GM12873 (cell line): ENCODE results near the gene NPFFR2.

Source experiments
- TF ChIP-seq, protein P1 (sequence below): IDR thresholded peaks from 2 replicates; pipeline ENCODE4 v1.5.1; 2012; ENCODE audit warnings: low read depth, mild to moderate bottlenecking, moderate library complexity, low read length, control low read depth; ENCODE audit not compliant: insufficient read depth; ENCODE audit errors: missing control alignments

NPFFR2 gene

DNA sequence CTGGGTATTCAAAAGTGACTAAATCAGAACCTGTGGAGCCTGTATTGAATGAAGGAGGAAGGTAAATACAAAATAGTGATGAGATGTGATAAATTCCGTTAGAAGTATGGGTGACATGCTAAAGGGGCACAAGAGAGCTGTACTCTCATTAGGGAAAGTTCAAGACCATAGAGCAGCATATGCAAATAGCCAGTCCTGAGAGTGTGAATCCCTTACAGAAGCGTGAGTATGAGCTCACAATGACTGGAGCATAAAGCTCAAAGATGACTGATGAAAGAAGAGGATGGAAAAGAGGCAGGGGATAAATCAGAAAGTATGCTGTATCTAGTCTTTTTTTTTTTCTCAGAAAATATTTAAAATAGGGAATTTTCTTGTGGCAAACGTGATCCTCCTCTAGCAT, 12.1 kb upstream of the NPFFR2 start:
- TF ChIP-seq, protein P1, sequence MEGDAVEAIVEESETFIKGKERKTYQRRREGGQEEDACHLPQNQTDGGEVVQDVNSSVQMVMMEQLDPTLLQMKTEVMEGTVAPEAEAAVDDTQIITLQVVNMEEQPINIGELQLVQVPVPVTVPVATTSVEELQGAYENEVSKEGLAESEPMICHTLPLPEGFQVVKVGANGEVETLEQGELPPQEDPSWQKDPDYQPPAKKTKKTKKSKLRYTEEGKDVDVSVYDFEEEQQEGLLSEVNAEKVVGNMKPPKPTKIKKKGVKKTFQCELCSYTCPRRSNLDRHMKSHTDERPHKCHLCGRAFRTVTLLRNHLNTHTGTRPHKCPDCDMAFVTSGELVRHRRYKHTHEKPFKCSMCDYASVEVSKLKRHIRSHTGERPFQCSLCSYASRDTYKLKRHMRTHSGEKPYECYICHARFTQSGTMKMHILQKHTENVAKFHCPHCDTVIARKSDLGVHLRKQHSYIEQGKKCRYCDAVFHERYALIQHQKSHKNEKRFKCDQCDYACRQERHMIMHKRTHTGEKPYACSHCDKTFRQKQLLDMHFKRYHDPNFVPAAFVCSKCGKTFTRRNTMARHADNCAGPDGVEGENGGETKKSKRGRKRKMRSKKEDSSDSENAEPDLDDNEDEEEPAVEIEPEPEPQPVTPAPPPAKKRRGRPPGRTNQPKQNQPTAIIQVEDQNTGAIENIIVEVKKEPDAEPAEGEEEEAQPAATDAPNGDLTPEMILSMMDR: no peak

DNA sequence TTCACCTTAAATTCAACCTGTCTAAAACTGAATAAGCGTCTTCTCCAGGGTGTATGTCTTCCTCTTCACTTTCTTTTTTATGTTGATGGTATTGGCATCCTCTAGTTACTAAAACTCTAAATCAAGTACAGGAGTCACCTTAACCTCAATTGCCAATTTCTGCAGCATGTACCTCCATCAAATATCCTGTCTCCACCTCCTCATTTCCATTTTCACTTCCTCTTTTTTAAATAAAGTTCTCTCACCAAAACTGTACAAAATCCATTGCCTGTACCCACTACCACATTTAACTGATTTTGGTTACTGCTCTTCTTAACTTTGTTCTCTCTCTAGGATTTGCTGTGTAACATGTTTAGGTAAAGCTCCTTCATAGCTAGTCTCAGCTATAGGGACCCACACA, 9.2 kb upstream of the NPFFR2 start:
- TF ChIP-seq, protein P1: no peak

DNA sequence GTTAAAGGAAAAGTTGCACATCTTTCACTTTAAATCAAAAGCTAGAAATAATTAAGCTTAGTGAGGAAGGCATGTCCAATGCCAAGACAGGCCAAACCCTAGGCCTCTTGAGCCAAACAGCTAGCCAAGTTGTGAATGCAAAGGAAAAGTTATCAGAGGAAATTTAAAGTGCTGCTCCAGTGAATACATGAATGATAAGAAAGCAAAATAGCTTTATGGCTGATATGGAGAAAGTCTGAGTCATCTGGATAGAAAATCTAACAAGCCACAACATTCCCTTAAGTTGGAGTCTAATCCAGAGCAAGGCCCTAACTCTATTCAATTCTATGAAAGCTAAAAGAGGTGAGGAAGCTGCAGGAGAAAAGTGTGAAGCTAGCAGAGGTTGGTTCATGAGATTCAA, 23.8 kb downstream of the NPFFR2 start:
- TF ChIP-seq, protein P1: no peak

DNA sequence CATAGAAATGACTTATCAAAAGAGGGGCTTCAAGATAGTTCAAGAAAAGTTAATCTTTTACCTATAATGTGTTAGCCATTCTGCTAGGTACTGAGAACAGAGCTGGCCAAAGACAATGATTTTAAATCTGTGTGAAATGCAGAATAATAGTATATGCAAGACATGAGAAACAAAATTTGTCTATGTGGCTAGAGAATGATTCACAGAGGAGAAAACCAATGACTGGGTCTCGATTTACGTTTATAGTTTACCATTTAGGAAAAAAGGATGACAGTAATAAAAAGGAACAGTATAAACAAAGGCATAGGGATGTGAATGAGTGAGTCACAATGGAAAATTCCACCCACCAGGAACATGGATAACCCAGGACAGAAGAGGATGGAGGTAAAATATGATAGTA, 31.9 kb downstream of the NPFFR2 start:
- TF ChIP-seq, protein P1: no peak

DNA sequence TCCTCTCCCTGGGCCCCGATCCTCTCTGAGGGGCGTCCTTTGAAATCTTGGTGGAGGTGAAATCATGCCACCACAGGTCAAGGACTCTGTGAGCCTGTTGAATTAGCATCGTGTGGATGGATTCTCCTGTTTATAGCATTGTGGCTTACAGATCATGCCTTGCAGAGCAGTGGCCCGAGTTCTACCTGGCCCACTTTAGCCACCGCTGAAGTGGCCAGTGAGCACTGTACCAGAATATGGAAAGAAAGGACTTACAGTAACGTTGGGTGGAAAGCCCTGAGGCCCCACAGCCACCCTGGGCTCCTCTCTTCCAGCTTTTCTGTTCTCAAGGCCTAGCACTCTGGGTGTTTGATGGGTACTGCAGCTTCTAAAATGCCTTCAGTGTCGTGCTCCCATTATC, 35.3 kb downstream of the NPFFR2 start:
- TF ChIP-seq, protein P1: no peak

GRCh38 chr4:72073816-72074215, 42.0 kb downstream of the NPFFR2 start:
- TF ChIP-seq, protein P1: no peak

DNA sequence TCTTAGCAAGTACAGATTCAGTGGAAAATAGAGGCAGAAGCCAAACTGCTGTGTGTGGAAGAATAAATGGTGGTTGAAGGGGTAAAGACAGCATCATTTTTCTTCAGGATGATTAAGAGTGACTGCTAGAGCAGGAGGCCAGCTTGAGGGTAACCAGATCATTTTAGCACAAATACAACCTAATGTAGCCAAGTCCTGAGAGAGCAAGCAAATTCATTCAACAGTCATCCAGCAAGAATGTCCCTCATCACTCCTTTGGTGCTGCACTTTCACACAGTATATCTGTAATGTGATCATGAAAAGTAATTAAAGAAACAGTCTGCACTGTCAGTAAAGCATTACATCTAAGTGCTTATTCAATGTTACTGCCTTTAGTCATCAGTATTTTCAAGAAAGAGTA, 44.8 kb downstream of the NPFFR2 start:
- TF ChIP-seq, protein P1: no peak
